HG03196 (cell line): ENCODE measurements around the gene INCENP.

ENCODE experiments used
- ATAC-seq: cut with Tn5 transposase; IDR thresholded peaks from one replicate; pipeline ENCODE4 v1.9.1; 2021; ENCODE audit not compliant: unreplicated experiment

Gene INCENP

DNA sequence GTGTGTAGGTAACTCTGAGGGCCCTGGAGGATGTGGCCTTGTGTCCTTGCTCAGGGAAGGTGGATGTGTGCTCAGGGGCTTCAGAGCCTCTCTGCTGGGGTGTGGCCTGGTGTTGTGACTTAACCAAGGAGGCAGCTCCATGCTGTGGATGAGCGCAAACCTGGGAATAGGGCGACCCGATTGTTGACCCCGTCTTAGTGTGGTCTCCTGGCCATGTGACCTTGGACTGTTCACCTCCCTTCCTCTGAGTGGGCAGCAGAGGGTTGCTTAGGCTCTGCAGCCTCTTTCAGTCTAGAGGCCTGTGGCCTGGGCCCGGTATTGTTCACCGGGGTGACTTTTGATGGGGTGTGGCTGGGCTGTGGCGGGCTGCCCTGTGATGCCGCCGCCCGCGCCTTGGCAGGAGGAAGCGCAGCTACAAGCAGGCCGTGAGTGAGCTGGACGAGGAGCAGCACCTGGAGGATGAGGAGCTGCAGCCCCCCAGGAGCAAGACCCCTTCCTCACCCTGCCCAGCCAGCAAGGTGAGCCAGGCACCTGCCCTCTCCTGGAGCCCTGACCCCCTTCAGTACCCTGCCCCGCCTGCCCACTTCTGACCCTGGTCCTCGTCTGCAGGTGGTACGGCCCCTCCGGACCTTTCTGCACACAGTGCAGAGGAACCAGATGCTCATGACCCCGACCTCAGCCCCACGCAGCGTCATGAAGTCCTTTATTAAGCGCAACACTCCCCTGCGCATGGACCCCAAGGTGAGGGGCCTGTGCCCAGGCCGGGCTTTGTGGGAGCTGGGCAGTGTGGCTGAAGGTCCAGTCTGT, 16.7 kb downstream of the INCENP start:
- ATAC-seq = no peak

GRCh38 chr11:62141111-62142042, 17.6 kb downstream of the INCENP start:
- ATAC-seq = no peak

DNA sequence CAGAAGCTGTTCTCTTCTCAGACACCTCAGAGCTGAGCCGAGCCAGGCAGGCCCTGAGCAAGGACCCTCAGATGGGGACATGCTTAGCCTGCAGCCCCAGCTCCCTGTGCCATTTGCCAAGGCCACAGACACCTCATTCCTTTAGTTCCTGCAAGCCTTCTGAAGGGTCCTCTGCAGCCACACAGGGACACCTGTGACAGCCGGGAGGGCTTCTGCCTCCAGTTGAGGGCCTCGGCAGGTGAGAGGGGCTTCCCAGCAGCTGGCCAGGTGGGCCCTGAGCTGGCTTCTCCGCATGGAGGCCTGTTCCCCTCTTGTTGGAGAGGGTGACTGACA, 18.2 kb downstream of the INCENP start:
- no peak for ATAC-seq

DNA sequence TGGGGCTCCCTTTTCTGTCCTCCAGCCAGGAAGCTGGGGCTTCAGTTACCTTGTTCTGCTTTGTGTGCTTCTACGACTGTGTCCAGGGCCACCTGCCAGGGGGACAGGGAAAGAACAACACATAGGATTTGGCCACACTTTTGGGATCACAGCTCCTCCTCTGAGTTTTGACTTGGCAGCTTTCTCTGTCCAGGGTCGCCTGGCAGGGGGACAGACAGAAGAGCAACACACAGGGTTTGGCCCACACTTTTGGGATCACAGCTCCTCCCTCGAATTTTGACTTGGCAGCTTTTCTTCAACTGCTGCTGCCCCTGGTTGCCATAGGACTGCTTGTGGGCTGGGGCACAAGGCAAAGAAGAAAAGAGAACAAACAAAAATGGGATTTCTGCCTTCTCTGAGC, 19.1 kb downstream of the INCENP start:
- ATAC-seq = no peak

GRCh38 chr11:62143727-62144126, 19.9 kb downstream of the INCENP start:
- no peak for ATAC-seq

- ATAC-seq = no peak
These were observed 20.9 kb downstream of the INCENP start for GRCh38 chr11:62144641-62145255.

- no peak for ATAC-seq
These were observed 21.6 kb downstream of the INCENP start for GRCh38 chr11:62145261-62145871.

GRCh38 chr11:62146476-62147200, 22.8 kb downstream of the INCENP start:
- no peak for ATAC-seq

- no peak for ATAC-seq
These were observed 23.7 kb downstream of the INCENP start for GRCh38 chr11:62147545-62147944.

DNA sequence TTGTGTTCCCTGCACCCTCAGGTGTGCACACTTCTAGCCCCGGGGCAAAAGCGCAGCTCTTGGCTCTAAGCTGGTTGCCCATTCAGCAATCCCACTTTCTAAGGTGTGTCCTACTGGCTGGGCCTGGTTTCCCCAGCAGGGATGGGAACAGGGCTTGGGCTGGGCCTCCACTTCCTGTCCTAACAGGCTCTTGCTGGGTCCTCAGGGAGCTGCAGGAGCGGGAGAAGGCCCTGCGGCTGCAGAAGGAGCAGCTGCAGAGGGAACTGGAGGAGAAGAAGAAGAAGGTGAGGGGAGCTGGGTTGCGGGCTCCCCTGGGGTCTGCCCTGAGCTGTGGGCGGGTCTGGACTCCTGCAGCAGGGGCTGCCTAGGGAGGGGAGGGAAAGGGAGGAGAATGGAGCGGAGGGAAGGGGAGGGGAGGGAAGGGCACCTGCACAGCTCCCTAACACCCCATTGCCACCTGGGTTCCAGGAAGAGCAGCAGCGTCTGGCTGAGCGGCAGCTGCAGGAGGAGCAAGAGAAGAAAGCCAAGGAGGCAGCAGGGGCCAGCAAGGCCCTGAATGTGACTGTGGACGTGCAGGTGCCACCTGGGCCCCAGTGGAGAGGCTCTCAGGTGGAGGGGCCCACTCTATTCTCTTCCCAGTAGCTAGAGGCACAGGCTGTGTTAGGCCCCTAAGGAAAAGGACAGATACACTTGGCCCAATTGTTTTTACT, 24.6 kb downstream of the INCENP start:
- no peak for ATAC-seq

DNA sequence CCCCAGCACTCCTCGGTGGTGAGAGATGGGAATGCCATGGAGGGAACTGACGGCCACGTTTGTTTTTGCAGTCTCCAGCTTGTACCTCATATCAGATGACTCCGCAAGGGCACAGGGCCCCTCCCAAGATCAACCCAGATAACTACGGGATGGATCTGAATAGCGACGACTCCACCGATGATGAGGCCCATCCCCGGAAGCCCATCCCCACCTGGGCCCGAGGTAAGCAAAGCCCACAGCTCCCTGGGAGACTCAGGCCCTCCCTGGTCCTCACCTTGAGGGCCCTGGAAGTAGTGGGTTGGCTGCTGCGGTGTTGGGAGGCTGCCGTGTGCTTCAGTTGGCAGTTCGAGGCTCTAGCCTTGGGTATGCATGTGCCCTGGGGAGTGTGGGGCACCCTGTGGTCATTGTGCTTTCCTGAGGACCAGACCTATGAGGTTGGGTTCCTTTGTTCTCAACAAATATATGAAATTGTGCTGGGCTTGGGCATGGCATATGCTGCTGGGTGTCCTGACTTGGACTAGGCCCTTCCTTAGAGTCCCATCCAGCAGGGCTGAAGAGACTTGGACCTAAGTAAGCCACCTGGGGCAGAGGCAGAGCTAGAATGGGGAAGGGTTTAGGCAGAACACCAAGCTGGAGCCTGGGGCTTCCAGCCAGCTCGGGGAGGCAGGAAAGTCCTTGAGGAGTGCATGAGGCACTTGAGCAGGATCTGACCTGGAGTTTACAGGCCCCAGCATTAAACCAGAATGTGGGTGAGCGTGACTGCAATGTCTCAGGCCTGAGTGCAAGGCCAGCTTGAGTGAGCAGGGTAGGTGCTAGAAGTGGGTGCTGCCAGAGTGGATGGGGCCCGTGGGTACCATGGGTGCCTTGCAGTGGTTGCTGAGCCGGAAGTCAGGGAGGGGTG, 26.4 kb downstream of the INCENP start:
- ATAC-seq = no peak

- no peak for ATAC-seq
These were observed 27.3 kb downstream of the INCENP start for GRCh38 chr11:62150887-62151736.

GRCh38 chr11:62151737-62152102, 27.9 kb downstream of the INCENP start:
- ATAC-seq = no peak

GRCh38 chr11:62152245-62153086, 28.7 kb downstream of the INCENP start:
- ATAC-seq = no peak

GRCh38 chr11:62153087-62153395, 29.2 kb downstream of the INCENP start:
- ATAC-seq = no peak

GRCh38 chr11:62153617-62154016, 29.8 kb downstream of the INCENP start:
- ATAC-seq = no peak

DNA sequence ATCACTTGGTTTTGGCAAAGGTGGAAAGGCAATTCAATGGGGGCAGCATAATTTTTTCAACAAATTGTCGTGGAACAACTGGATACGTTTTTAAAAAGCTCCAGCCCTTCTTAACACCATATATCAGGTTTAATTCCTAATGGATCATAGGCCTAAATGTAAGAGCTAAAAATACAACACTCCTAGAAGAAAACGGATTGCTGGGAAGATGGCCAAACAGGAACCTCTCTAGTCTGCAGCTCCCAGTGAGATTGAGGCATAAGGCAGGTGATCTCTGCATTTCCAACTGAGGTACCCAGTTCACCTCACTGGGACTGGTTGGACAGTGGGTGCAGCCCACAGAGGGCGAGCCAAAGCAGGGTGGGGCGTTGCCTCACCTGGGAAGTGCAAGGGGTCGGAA, 33.8 kb downstream of the INCENP start:
- ATAC-seq = no peak
